Kidney (tissue), 14 donors: ENCODE measurements around the gene GNA14. TPM values are rescaled to one million over a fixed set of nuclear protein-coding genes. Genes with fewer than 3 reads are reported as not detected.

Experiments
- DNase-seq, 5 donors: peaks; one replicate each; pipeline ENCODE4 v3.0.0-alpha.2; 2013 to 2020
- FAIRE-seq: peaks from 2 replicates; lab custom pipeline; 2012; peaks lifted over from hg19 to GRCh38; lab: Jason Lieb, UNC
- H3K27ac ChIP-seq, 2 donors: one replicate each; pipeline ENCODE4 v1.7.0; 2013; ENCODE audit warnings: low read depth in 2 of 2, low read length in 2 of 2, inconsistent platforms in 1 of 2
- H3K27me3 ChIP-seq: one replicate; pipeline ENCODE4 v1.7.1; 2013; ENCODE audit warnings: low read length, inconsistent platforms; ENCODE audit not compliant: control insufficient read depth, insufficient read depth
- H3K36me3 ChIP-seq, 3 donors: one replicate each; pipeline versions ENCODE4 v1.7.0 to v1.7.1; 2013; ENCODE audit warnings: low read length in 3 of 3, control low read depth in 1 of 3, inconsistent platforms in 1 of 3; ENCODE audit not compliant: insufficient read depth in 3 of 3, control insufficient read depth in 2 of 3
- H3K4me1 ChIP-seq, 3 donors: one replicate each; pipeline versions ENCODE4 v1.7.0 to v1.7.1; 2013; ENCODE audit warnings: low read length in 3 of 3, inconsistent platforms in 1 of 3, low read depth in 1 of 3; ENCODE audit not compliant: control insufficient read depth in 2 of 3, insufficient read depth in 2 of 3
- H3K4me3 ChIP-seq, 3 donors: one replicate each; pipeline versions ENCODE4 v1.7.0 to v1.8.1; 2013; ENCODE audit warnings: low read length in 3 of 3, control low read depth in 1 of 3, inconsistent platforms in 1 of 3
- H3K9ac ChIP-seq, 3 donors: one replicate each; pipeline versions ENCODE4 v1.7.0 to v1.7.1; 2013; ENCODE audit warnings: low read length in 3 of 3, control low read depth in 1 of 3, inconsistent platforms in 1 of 3
- H3K9me3 ChIP-seq, 3 donors: one replicate each; pipeline versions ENCODE4 v1.7.0 to v1.7.1; 2013; ENCODE audit warnings: low read length in 3 of 3, control low read depth in 1 of 3, inconsistent platforms in 1 of 3; ENCODE audit not compliant: control insufficient read depth in 2 of 3, insufficient read depth in 1 of 3
- CTCF ChIP-seq: IDR thresholded peaks from 3 replicates; pipeline ENCODE4 v1.5.1; 2012; ENCODE audit warnings: mild to moderate bottlenecking, moderate library complexity, borderline replicate concordance; ENCODE audit not compliant: insufficient read depth; ENCODE audit errors: extremely low read depth
- intact Hi-C: fragments of 100-400 bp; cut with DNase I; formaldehyde crosslinking; loops from one replicate; pipeline ENCODE4 v1.11.1; 2022
- polyA plus RNA-seq: library from polyadenylated mRNA; stranded (reverse); fragments of 350-450 nt; fragmentation: Illumina TruSeq; extraction: RNeasy Lipid Tissue Mini Kit (QIAGEN cat#74804); gene quantifications from one replicate; pipeline ENCODE4 v1.2.3, GENCODE V29; 2014; ENCODE audit warnings: low read depth, low replicate concordance; ENCODE audit not compliant: insufficient read depth
- total RNA-seq: library from RNA; stranded (reverse); fragmentation: NEBNext Ultra II Directional; extraction: Animal tissue kit (Norgen Biotek cat#: 25700); gene quantifications from one replicate; pipeline ENCODE4 v1.2.1, GENCODE V29; 2021
- donor health status: control.
- donor health status: control.
- donor health status: control.
- donor health status: control.
- donor health status: control.
- donor health status: DM: yes; HTN: yes; CAD: no.
- donor health status: Normal renal cell carcinoma (clear cell type).

GNA14 gene
- total and polyA plus RNA-seq, 2 donors from 2014 or later: 6.5 to 10.4 TPM

- intact Hi-C loops: no loop called here
- no peak for FAIRE-seq
- Histone ChIP-seq H3K9ac (no peak overlapping the region), H3K9me3 (no peaks in the 10 kb centered on the region), H3K27ac (no peak overlapping the region), H3K4me1 (no peaks in the 10 kb centered on the region), H3K4me3 (no peak overlapping the region), H3K36me3 (no peaks in the 10 kb centered on the region), H3K27me3 (no peaks in the 10 kb centered on the region)
- DNase-seq: no peak
- no peak for TF ChIP-seq CTCF
Observed at GRCh38 chr9:77563174-77563573, 84.9 kb downstream of the GNA14 start.

DNA sequence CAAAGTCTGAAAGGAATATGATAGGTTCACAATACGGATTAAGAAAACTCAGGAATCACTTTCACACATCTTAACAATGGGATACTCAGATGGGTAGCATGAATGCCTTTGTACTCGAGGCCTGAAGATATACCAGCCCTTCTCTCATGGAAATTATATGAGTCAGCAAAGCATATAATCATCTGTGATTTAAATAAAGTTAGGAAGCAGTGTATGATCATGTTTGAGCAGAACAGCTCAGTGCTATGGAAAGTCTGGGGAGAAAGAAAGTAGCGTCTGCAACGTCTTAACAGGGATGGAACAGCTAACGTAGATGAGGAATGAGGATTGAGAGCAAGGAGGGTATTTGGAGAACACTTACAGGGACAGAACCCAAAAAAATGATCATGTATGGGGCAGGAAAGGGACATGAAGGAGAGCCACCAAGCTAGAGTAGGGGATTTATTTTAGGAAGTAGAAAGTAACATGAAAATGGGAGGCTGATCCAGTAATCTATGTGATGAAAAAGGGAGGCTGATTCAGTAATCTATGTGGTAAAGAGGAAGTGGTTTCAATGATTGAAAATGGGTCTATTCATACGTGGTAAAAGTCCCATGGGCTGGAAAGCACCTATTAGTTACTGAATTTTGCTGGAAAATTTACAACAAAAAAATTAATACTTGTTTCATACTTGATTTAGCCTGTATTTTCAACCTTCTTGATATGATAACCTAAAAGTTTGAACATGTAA lies 85.9 kb downstream of the GNA14 start:
- no peak overlapping the region for H3K27ac ChIP-seq
- intact Hi-C loops: no loop called here
- H3K4me1 ChIP-seq: no peaks in the 10 kb centered on the region
- H3K27me3 ChIP-seq: no peaks in the 10 kb centered on the region
- DNase-seq (no peak), FAIRE-seq (no peak)
- H3K9ac ChIP-seq: no peak overlapping the region
- no peaks in the 10 kb centered on the region for H3K36me3 ChIP-seq
- H3K9me3 ChIP-seq: no peaks in the 10 kb centered on the region
- no peak overlapping the region for H3K4me3 ChIP-seq
- no peak for TF ChIP-seq CTCF

GRCh38 chr9:77561331-77562018 lies 86.6 kb downstream of the GNA14 start:
- Histone ChIP-seq H3K9me3 (no peaks in the 10 kb centered on the region), H3K4me3 (no peak overlapping the region), H3K4me1 (no peaks in the 10 kb centered on the region), H3K27ac (no peak overlapping the region), H3K27me3 (no peaks in the 10 kb centered on the region), H3K36me3 (no peaks in the 10 kb centered on the region), H3K9ac (no peak overlapping the region)
- no peak for FAIRE-seq
- no peak for TF ChIP-seq CTCF
- no peak for DNase-seq
- intact Hi-C loops: no loop called here
